Neuronal stem cell (in vitro differentiated cells): ENCODE measurements around the gene SYPL2.

ENCODE experiments used
- DNase-seq: peaks from one replicate; pipeline ENCODE4 v3.0.0-alpha.2; 2013; ENCODE audit warnings: low spot score
- H2AFZ ChIP-seq: one replicate; pipeline ENCODE4 v1.6.1; 2013; ENCODE audit warnings: mild to moderate bottlenecking, low read length, inconsistent platforms
- H2AK5ac ChIP-seq: 2 replicates; pipeline ENCODE4 v1.6.1; 2013; ENCODE audit warnings: low read depth, mild to moderate bottlenecking, inconsistent platforms, low read length, moderate library complexity, mixed read lengths
- H2BK120ac ChIP-seq: 2 replicates; pipeline ENCODE4 v1.6.1; 2013; ENCODE audit warnings: low read depth, mild to moderate bottlenecking, inconsistent platforms, low read length, moderate library complexity, mixed read lengths
- H2BK12ac ChIP-seq: one replicate; pipeline ENCODE4 v1.6.1; 2013; ENCODE audit warnings: low read length, inconsistent platforms
- H2BK15ac ChIP-seq: 2 replicates; pipeline ENCODE4 v1.6.1; 2013; ENCODE audit warnings: mild to moderate bottlenecking, low read length, inconsistent platforms, mixed read lengths
- H2BK5ac ChIP-seq: one replicate; pipeline ENCODE4 v1.6.1; 2013; ENCODE audit warnings: inconsistent platforms, mild to moderate bottlenecking, low read length, moderate library complexity
- H3K14ac ChIP-seq: one replicate; pipeline ENCODE4 v1.6.1; 2013; ENCODE audit warnings: low read length, inconsistent platforms
- H3K18ac ChIP-seq: 2 replicates; pipeline ENCODE4 v1.6.1; 2013; ENCODE audit warnings: low read length, inconsistent platforms
- H3K23ac ChIP-seq: 2 replicates; pipeline ENCODE4 v1.6.1; 2013; ENCODE audit warnings: low read depth, mild to moderate bottlenecking, mixed read lengths, low read length, inconsistent platforms; ENCODE audit not compliant: poor library complexity
- H3K27ac ChIP-seq: replicated peaks from 3 replicates; pipeline ENCODE4 v1.5.1; 2013; ENCODE audit warnings: low read length, inconsistent platforms
- H3K27me3 ChIP-seq, 3 experiments: 2 replicates each; pipeline ENCODE4 v1.6.1; 2013; ENCODE audit warnings: low read length in 3 of 3, mild to moderate bottlenecking in 2 of 3, inconsistent platforms in 1 of 3, low read depth in 1 of 3, mixed read lengths in 1 of 3, moderate library complexity in 1 of 3; ENCODE audit not compliant: control insufficient read depth in 3 of 3, insufficient read depth in 3 of 3
- H3K36me3 ChIP-seq, 2 donors: replicated peaks in 1 of 2; 2 replicates each; pipeline ENCODE4 v1.6.1; 2013; ENCODE audit warnings: low read length in 2 of 2; ENCODE audit not compliant: control insufficient read depth in 2 of 2, insufficient read depth in 2 of 2
- H3K4ac ChIP-seq: 2 replicates; pipeline ENCODE4 v1.6.1; 2013; ENCODE audit warnings: inconsistent platforms, mild to moderate bottlenecking, low read length, moderate library complexity
- H3K4me1 ChIP-seq, 2 donors: 1 replicate in 1 of 2; 2 replicates in 1 of 2; pipeline ENCODE4 v1.6.1; 2013; ENCODE audit warnings: low read length in 2 of 2, low read depth in 1 of 2; ENCODE audit not compliant: control insufficient read depth in 2 of 2, insufficient read depth in 1 of 2
- H3K4me2 ChIP-seq: one replicate; pipeline ENCODE4 v1.6.1; 2013; ENCODE audit warnings: mild to moderate bottlenecking, low read length, inconsistent platforms; ENCODE audit not compliant: insufficient read depth, poor library complexity, severe bottlenecking
- H3K4me3 ChIP-seq, 2 donors: 2 replicates each; pipeline ENCODE4 v1.5.1; 2013; ENCODE audit warnings: low read length in 2 of 2, mild to moderate bottlenecking in 2 of 2, inconsistent platforms in 1 of 2, moderate library complexity in 1 of 2
- H3K79me1 ChIP-seq: one replicate; pipeline ENCODE4 v1.6.1; 2013; ENCODE audit warnings: low read depth, mild to moderate bottlenecking, inconsistent platforms, low read length, moderate library complexity
- H3K9ac ChIP-seq: one replicate; pipeline ENCODE4 v1.6.1; 2013; ENCODE audit warnings: mild to moderate bottlenecking, low read depth, low read length, inconsistent platforms; ENCODE audit not compliant: poor library complexity
- H3K9me3 ChIP-seq, 2 donors: replicated peaks in 1 of 2; 2 replicates each; pipeline versions ENCODE3 to v1.6.1; 2013; ENCODE audit warnings: low read length in 2 of 2, mild to moderate bottlenecking in 2 of 2, inconsistent platforms in 1 of 2, low read depth in 1 of 2, mixed read lengths in 1 of 2, moderate library complexity in 1 of 2; ENCODE audit not compliant: control insufficient read depth in 2 of 2, insufficient read depth in 1 of 2
- H4K8ac ChIP-seq: one replicate; pipeline ENCODE4 v1.6.1; 2013; ENCODE audit warnings: low read depth, mild to moderate bottlenecking, inconsistent platforms, low read length, moderate library complexity
- H4K91ac ChIP-seq: one replicate; pipeline ENCODE4 v1.6.1; 2013; ENCODE audit warnings: low read length, low read depth, mild to moderate bottlenecking, inconsistent platforms; ENCODE audit not compliant: poor library complexity
- WGBS, 2 donors: extraction: QIAGEN DNeasy Blood & Tissue Kit; methylation state at CpG; one replicate each; pipeline ENCODE4 v1.1.7; 2013; ENCODE audit warnings: missing lambda C conversion rate in 2 of 2, mixed read lengths in 1 of 2; ENCODE audit not compliant: insufficient read length in 2 of 2, insufficient replicate concordance in 1 of 2; ENCODE audit errors: extremely low coverage in 2 of 2; 5-methylcytosine and 5-hydroxymethylcytosine counted together

The SYPL2 gene

GRCh38 chr1:109530457-109531087 is 64.2 kb downstream of the SYPL2 start:
- Histone ChIP-seq H3K79me1 (no peaks in the 10 kb centered on the region), H2BK12ac (no peak overlapping the region), H3K9ac (no peak overlapping the region), H4K91ac (no peak overlapping the region), H3K4me2 (no peak overlapping the region), H3K23ac (no peak overlapping the region), H3K18ac (peak overlapping the region; percentile 9), H3K9me3 (no peaks in the 10 kb centered on the region), H2BK5ac (no peak overlapping the region), H3K14ac (no peak overlapping the region), H4K8ac (no peak overlapping the region), H3K4me3 (no peak overlapping the region), H3K36me3 (no peaks in the 10 kb centered on the region), H2BK120ac (no peak overlapping the region), H3K4ac (no peak overlapping the region), H2BK15ac (no peak overlapping the region), H3K27ac (no peak overlapping the region), H3K4me1 (peaks cover 8 to 12% of the 10 kb centered on the region in 2 donors), H2AFZ (peak overlapping the region; percentile 24), H2AK5ac (no peak overlapping the region), H3K27me3 (peaks cover 0 to 59% (median 0%) of the 10 kb centered on the region in 3 experiments)
- no peak for DNase-seq
- no CpG with 5 or more reads among the region's 13 CpGs for WGBS, 2 donors

GRCh38 chr1:109531380-109531779 is 65.0 kb downstream of the SYPL2 start:
- DNase-seq, result no peak
- H3K4me2 ChIP-seq, result no peak overlapping the region
- H3K27me3 ChIP-seq, result peaks cover 0 to 55% (median 0%) of the 10 kb centered on the region in 3 experiments
- H3K18ac ChIP-seq, result no peak overlapping the region
- no peak overlapping the region for H4K8ac ChIP-seq
- no peaks in the 10 kb centered on the region for H3K9me3 ChIP-seq
- H3K4ac ChIP-seq, result no peak overlapping the region
- H2AFZ ChIP-seq, result peak overlapping the region; percentile 95
- no peak overlapping the region for H3K27ac ChIP-seq
- H2BK120ac ChIP-seq, result peak overlapping the region; percentile 4
- peaks cover 11 to 12% of the 10 kb centered on the region in 2 donors for H3K4me1 ChIP-seq
- H3K79me1 ChIP-seq, result no peaks in the 10 kb centered on the region
- no peak overlapping the region for H2BK15ac ChIP-seq
- H3K4me3 ChIP-seq, result no peak overlapping the region
- H3K23ac ChIP-seq, result no peak overlapping the region
- no CpG with 5 or more reads among the region's 4 CpGs for WGBS, 2 donors
- H2BK5ac ChIP-seq, result no peak overlapping the region
- no peak overlapping the region for H4K91ac ChIP-seq
- no peak overlapping the region for H2BK12ac ChIP-seq
- H3K36me3 ChIP-seq, result no peaks in the 10 kb centered on the region
- H3K9ac ChIP-seq, result no peak overlapping the region
- peak overlapping the region; percentile 10 for H2AK5ac ChIP-seq
- H3K14ac ChIP-seq, result no peak overlapping the region
